ES-I3 (cell line): ENCODE results near the gene USH2A.

Experiments used
- H3K36me3 ChIP-seq: 2 replicates; pipeline ENCODE4 v1.6.1; 2013; ENCODE audit warnings: mild to moderate bottlenecking, low read length, control low read depth, moderate library complexity; ENCODE audit not compliant: insufficient read depth
- H3K4me1 ChIP-seq: 2 replicates; pipeline ENCODE4 v1.6.1; 2013; ENCODE audit warnings: mild to moderate bottlenecking, control low read depth, low read length; ENCODE audit not compliant: insufficient read depth
- H3K9ac ChIP-seq: 2 replicates; pipeline ENCODE4 v1.6.1; 2013; ENCODE audit warnings: low read depth, mild to moderate bottlenecking, low read length, moderate library complexity
- H3K9me3 ChIP-seq: 2 replicates; pipeline ENCODE4 v1.6.1; 2013; ENCODE audit warnings: mild to moderate bottlenecking, low read length, moderate library complexity; ENCODE audit not compliant: control insufficient read depth, insufficient read depth

Gene USH2A

DNA sequence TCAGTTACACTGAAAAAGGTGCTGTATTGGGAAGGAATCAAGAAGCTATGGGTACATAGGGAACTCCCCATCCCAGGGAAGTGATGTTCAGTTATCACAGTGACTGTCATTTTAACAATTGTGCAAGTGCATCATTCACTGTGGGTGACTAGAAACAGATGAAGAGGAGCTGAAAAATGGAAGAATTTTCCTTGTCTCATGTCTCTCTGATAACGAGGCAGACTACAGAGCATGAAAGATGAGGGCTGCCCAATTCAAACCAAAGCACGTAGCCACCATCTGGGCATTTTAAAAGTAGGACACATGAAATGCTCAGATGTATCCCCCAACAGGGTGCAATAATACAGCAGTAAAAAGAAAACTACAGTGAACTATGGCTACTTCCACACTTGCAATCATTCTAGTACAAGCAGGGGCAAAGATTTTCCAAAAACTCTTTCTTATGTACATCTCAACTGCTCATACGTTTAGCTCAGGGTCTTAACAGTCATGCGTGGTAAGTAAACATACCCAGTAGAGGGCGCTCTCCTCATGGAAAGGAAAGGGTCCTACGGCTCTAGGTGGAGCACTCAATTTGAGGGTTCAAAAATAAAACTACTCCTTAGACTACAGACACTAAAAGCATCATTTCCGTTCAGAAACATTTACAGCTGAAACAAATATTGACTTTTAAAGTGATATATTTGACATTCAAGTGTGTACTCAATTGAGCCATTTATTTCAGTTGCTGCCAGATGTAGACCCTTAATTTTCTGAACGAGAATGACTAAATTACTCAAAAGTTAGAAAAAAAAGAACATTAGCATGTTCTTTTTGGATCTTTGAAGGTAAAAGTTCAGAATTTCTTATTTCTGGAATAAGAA, 713.0 kb downstream of the USH2A start:
- Histone ChIP-seq H3K9ac (no peak overlapping the region), H3K36me3 (no peaks in the 10 kb centered on the region), H3K4me1 (no peaks in the 10 kb centered on the region), H3K9me3 (no peaks in the 10 kb centered on the region)

- no peaks in the 10 kb centered on the region for H3K4me1 ChIP-seq
- no peaks in the 10 kb centered on the region for H3K36me3 ChIP-seq
- H3K9me3 ChIP-seq: no peaks in the 10 kb centered on the region
- H3K9ac ChIP-seq: no peak overlapping the region
These were observed 719.0 kb downstream of the USH2A start for GRCh38 chr1:215704089-215704860.

GRCh38 chr1:215682232-215682631, 741.0 kb downstream of the USH2A start:
- Histone ChIP-seq H3K9me3 (no peaks in the 10 kb centered on the region), H3K4me1 (no peaks in the 10 kb centered on the region), H3K9ac (no peak overlapping the region), H3K36me3 (no peaks in the 10 kb centered on the region)

DNA sequence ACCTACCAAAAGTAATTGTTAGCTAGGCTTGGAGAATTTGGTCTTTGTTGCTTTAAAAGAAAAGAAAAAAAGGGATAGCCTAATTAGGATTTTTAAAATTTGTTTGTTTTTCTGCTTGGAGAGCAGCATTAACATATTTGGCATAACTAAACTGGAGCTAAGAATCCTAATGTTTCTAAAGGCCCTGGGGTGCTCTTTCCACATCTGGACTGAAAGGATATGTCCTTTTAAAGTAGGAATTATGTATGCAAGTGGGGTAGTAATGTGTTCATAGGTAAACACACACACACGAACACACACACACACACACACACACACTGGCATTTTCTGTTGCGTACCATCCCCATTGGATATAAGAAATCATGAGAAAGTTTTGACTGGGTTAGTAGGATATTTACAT, 742.2 kb downstream of the USH2A start:
- no peak overlapping the region for H3K9ac ChIP-seq
- no peaks in the 10 kb centered on the region for H3K36me3 ChIP-seq
- no peaks in the 10 kb centered on the region for H3K4me1 ChIP-seq
- H3K9me3 ChIP-seq: no peaks in the 10 kb centered on the region

DNA sequence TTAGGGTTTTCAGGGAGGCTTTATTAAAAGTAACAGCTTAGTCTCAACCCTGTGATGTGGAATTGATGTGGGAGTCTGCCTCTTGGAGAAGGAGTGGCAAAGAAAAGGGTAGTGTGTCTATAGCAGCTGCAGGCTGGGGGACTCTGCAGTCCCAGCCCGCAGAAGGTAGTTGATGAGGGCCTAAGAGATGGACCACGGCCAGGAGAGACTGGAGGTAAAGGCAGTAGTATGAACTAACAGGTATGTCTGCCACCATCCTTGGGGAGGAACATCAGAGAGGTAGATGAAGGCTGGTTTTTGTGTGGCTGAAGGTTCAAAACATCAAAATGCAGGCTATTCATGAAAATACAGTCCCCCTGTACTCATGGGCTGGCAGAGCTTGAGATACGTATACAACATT, 744.0 kb downstream of the USH2A start:
- Histone ChIP-seq H3K4me1 (no peaks in the 10 kb centered on the region), H3K9me3 (no peaks in the 10 kb centered on the region), H3K36me3 (no peaks in the 10 kb centered on the region), H3K9ac (no peak overlapping the region)

GRCh38 chr1:215677112-215677511, 746.1 kb downstream of the USH2A start:
- Histone ChIP-seq H3K9me3 (no peaks in the 10 kb centered on the region), H3K36me3 (no peaks in the 10 kb centered on the region), H3K9ac (no peak overlapping the region), H3K4me1 (no peaks in the 10 kb centered on the region)

DNA sequence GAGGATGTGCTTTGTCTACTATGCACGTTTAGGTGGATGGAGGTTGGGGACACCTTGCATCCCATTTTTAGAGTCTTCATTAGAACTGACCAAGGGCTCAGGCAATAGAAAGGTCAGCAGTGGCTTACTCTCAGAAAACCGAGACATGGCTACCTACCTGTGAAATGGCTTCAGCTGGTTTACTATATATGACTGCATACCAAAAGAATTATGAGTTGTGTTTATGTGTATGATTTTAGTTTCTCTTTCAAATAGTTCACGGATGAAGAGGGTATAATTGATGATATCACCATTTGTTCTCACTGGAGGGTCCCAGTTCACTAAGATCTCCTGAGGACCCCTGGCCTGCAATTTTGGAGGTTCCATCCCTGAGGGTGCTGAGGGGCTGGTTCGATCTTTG, 749.3 kb downstream of the USH2A start:
- H3K36me3 ChIP-seq: no peaks in the 10 kb centered on the region
- no peak overlapping the region for H3K9ac ChIP-seq
- peaks cover 16% of the 10 kb centered on the region for H3K4me1 ChIP-seq
- no peaks in the 10 kb centered on the region for H3K9me3 ChIP-seq

DNA sequence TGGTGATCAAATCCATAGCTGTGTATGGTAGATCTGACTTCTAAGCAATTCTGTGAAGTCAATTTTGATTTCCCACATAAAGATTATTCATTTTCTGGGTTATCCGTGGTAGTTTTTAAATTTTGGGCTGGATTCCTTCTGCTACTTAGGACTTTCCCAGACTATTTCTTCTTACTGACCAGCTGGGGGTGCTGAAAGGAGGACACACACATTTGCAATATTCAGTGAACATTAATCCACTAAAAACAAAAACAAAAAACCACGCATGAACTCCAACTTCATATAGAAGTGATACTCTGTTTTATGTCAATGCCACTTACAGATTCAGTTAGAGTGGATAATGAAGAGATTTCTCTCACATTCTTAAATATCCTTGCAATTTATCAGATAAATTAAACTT, 750.8 kb downstream of the USH2A start:
- no peaks in the 10 kb centered on the region for H3K9me3 ChIP-seq
- no peak overlapping the region for H3K9ac ChIP-seq
- peaks cover 23% of the 10 kb centered on the region for H3K4me1 ChIP-seq
- H3K36me3 ChIP-seq: no peaks in the 10 kb centered on the region

GRCh38 chr1:215669806-215670491, 753.3 kb downstream of the USH2A start:
- peaks cover 23% of the 10 kb centered on the region for H3K4me1 ChIP-seq
- H3K9ac ChIP-seq: no peak overlapping the region
- H3K9me3 ChIP-seq: no peaks in the 10 kb centered on the region
- no peaks in the 10 kb centered on the region for H3K36me3 ChIP-seq

- no peaks in the 10 kb centered on the region for H3K36me3 ChIP-seq
- no peaks in the 10 kb centered on the region for H3K9me3 ChIP-seq
- H3K9ac ChIP-seq: no peak overlapping the region
- peaks cover 23% of the 10 kb centered on the region for H3K4me1 ChIP-seq
These were observed 755.5 kb downstream of the USH2A start for GRCh38 chr1:215667761-215668160.

GRCh38 chr1:215665215-215665614, 758.0 kb downstream of the USH2A start:
- Histone ChIP-seq H3K4me1 (peaks cover 13% of the 10 kb centered on the region), H3K36me3 (no peaks in the 10 kb centered on the region), H3K9ac (no peak overlapping the region), H3K9me3 (no peaks in the 10 kb centered on the region)

- no peaks in the 10 kb centered on the region for H3K9me3 ChIP-seq
- H3K9ac ChIP-seq: no peak overlapping the region
- no peaks in the 10 kb centered on the region for H3K36me3 ChIP-seq
- H3K4me1 ChIP-seq: no peaks in the 10 kb centered on the region
These were observed 762.2 kb downstream of the USH2A start for GRCh38 chr1:215661033-215661432.

GRCh38 chr1:215660259-215660658, 763.0 kb downstream of the USH2A start:
- Histone ChIP-seq H3K9ac (no peak overlapping the region), H3K9me3 (no peaks in the 10 kb centered on the region), H3K4me1 (no peaks in the 10 kb centered on the region), H3K36me3 (no peaks in the 10 kb centered on the region)

DNA sequence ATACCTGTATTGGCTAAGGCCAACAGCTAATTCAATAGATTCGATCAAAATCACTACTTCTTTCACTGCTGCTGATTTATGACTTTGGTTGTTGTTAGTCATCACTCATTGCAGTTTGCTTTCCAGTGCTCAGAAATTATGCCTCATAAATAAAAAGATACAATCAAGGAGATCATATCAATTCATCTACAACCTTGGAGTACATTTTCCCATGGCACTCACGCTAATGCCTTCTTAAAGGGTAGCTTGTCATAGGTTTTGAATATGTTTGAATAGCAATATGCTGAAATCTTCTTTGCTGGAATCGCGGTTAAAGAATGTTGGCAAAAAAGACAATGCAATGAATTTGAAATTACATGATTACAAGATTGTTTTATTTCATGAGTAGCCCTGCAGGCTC, 766.2 kb downstream of the USH2A start:
- Histone ChIP-seq H3K4me1 (peaks cover 12% of the 10 kb centered on the region; the same call in 1 of the 2 replicates), H3K9me3 (no peaks in the 10 kb centered on the region), H3K9ac (no peak overlapping the region), H3K36me3 (no peaks in the 10 kb centered on the region)
